RWPE2 (cell line): Measurements from ENCODE around the gene WT1.

Experiments
- ATAC-seq: fragments of 200-7000 bp; cut with Tn5 transposase; 3 replicates; pipeline ENCODE4 v1.9.1; 2021; ENCODE audit warnings: low read depth
- DNase-seq: peaks from one replicate; pipeline ENCODE4 v3.0.0-alpha.2; 2020; ENCODE audit warnings: low spot score
- H3K27ac ChIP-seq: fragments of 450-650 bp; 2 replicates; pipeline ENCODE4 v1.5.1; 2017; ENCODE audit warnings: mild to moderate bottlenecking; ENCODE audit not compliant: poor library complexity, severe bottlenecking
- H3K27me3 ChIP-seq: fragments of 250-450 bp; sonication (Bioruptor Pico); 2 replicates; pipeline ENCODE4 v1.5.1; 2021; ENCODE audit warnings: mild to moderate bottlenecking, moderate library complexity; ENCODE audit not compliant: insufficient read depth, poor library complexity, severe bottlenecking
- H3K36me3 ChIP-seq: fragments of 250-450 bp; sonication (Bioruptor Pico); 2 replicates; pipeline ENCODE4 v1.5.1; 2020; ENCODE audit warnings: low read depth, mild to moderate bottlenecking, moderate library complexity
- H3K4me1 ChIP-seq: fragments of 250-450 bp; sonication (Bioruptor Pico); 2 replicates; pipeline ENCODE4 v1.5.1; 2021; ENCODE audit warnings: mild to moderate bottlenecking, moderate library complexity; ENCODE audit not compliant: insufficient read depth, poor library complexity, severe bottlenecking
- H3K4me3 ChIP-seq: fragments of 250-450 bp; sonication (Bioruptor Pico); 2 replicates; pipeline ENCODE4 v1.5.1; 2021; ENCODE audit warnings: mild to moderate bottlenecking, moderate library complexity; ENCODE audit not compliant: severe bottlenecking
- H3K9me3 ChIP-seq: fragments of 250-450 bp; sonication (Bioruptor Pico); 2 replicates; pipeline ENCODE4 v1.5.1; 2021; ENCODE audit warnings: mild to moderate bottlenecking, moderate library complexity; ENCODE audit not compliant: severe bottlenecking
- CTCF ChIP-seq: fragments of 450-650 bp; IDR thresholded peaks from one replicate; pipeline ENCODE4 v1.5.1; 2017; ENCODE audit warnings: mild to moderate bottlenecking, moderate library complexity; ENCODE audit not compliant: poor library complexity, severe bottlenecking

Gene WT1

GRCh38 chr11:32386770-32387377 is 48.5 kb downstream of the WT1 start:
- Histone ChIP-seq H3K27me3 (no peaks in the 10 kb centered on the region), H3K4me1 (no peaks in the 10 kb centered on the region), H3K4me3 (no peak overlapping the region), H3K27ac (no peak overlapping the region), H3K9me3 (no peaks in the 10 kb centered on the region), H3K36me3 (no peaks in the 10 kb centered on the region)
- ATAC-seq (no peak), DNase-seq (no peak)
- no peak for TF ChIP-seq CTCF

GRCh38 chr11:32385998-32386397 is 49.3 kb downstream of the WT1 start:
- no peaks in the 10 kb centered on the region for H3K27me3 ChIP-seq
- DNase-seq (no peak), ATAC-seq (peak; percentile 90)
- H3K27ac ChIP-seq: no peak overlapping the region
- no peaks in the 10 kb centered on the region for H3K4me1 ChIP-seq
- H3K36me3 ChIP-seq: no peaks in the 10 kb centered on the region
- H3K4me3 ChIP-seq: no peak overlapping the region
- peak; percentile 66 for TF ChIP-seq CTCF
- no peaks in the 10 kb centered on the region for H3K9me3 ChIP-seq

- no peak for DNase-seq
- ATAC-seq: no peak
- no peak for TF ChIP-seq CTCF
- Histone ChIP-seq H3K4me1 (no peaks in the 10 kb centered on the region), H3K4me3 (no peak overlapping the region), H3K36me3 (no peaks in the 10 kb centered on the region), H3K27me3 (no peaks in the 10 kb centered on the region), H3K9me3 (no peaks in the 10 kb centered on the region), H3K27ac (no peak overlapping the region)
Observed at GRCh38 chr11:32382339-32383049, 52.8 kb downstream of the WT1 start.

- Histone ChIP-seq H3K4me1 (no peaks in the 10 kb centered on the region), H3K36me3 (no peaks in the 10 kb centered on the region)
- TF ChIP-seq CTCF: no peak
Observed at GRCh38 chr11:32381179-32381578, 54.2 kb downstream of the WT1 start.

GRCh38 chr11:32379719-32380118 is 55.6 kb downstream of the WT1 start:
- no peaks in the 10 kb centered on the region for H3K4me1 ChIP-seq
- no peak for DNase-seq

More at GRCh38 chr11:32381179-32381578, 54.2 kb downstream of the WT1 start:
- H3K27me3 ChIP-seq: no peaks in the 10 kb centered on the region
- H3K4me3 ChIP-seq: no peak overlapping the region
- DNase-seq (no peak), ATAC-seq (no peak)
- no peak overlapping the region for H3K27ac ChIP-seq
- H3K9me3 ChIP-seq: no peaks in the 10 kb centered on the region

More at GRCh38 chr11:32379719-32380118, 55.6 kb downstream of the WT1 start:
- H3K36me3 ChIP-seq: no peaks in the 10 kb centered on the region
- H3K27ac ChIP-seq: no peak overlapping the region
- no peak overlapping the region for H3K4me3 ChIP-seq
- no peak for ATAC-seq
- TF ChIP-seq CTCF: no peak
- no peaks in the 10 kb centered on the region for H3K9me3 ChIP-seq
- no peaks in the 10 kb centered on the region for H3K27me3 ChIP-seq
